H1 (cell line): ENCODE results near the gene LKAAEAR1. TPM values are rescaled to one million over a fixed set of nuclear protein-coding genes. Genes with fewer than 3 reads are reported as not detected.

ENCODE experiments used
- ASH2L ChIP-seq: fragments of 200-600, 300-600 bp; sonication (generic); IDR thresholded peaks from one replicate; pipeline ENCODE4 v1.7.1; 2017; ENCODE audit warnings: low read length
- polyA plus RNA-seq, 7 experiments: library from polyadenylated mRNA; depleted of rRNA in 3 of 7; stranded (reverse) in 5 of 7; unstranded in 2 of 7; fragments of >200 nt in 5 of 7; fragments of 200-250 nt in 2 of 7; gene quantifications; 1 replicate in 5 of 7; 2 replicates in 1 of 7; 4 replicates in 1 of 7; pipeline versions ENCODE4 v1.2.1 to v1.2.3, GENCODE V29; 2011 to 2013; ENCODE audit warnings: missing spikeins in 2 of 7, mixed read lengths in 2 of 7
- total RNA-seq: library from RNA; stranded (reverse); fragmentation: NEBNext Ultra II Directional; extraction: Animal tissue kit (Norgen Biotek cat#: 25700); gene quantifications from 2 replicates; pipeline ENCODE4 v1.2.1, GENCODE V29; 2021

The LKAAEAR1 gene
- total and polyA plus RNA-seq, 2 of the 8 experiments (the other 6 are each of a cell fraction or from before 2014, with no cell fraction given), result 0.41 to 0.53 TPM

GRCh38 chr20:64051561-64052325 lies 32.5 kb downstream of the LKAAEAR1 start (continued):
- TF ChIP-seq ASH2L, result no peak
